ENCODE data around the gene SLC8A1.

SLC8A1 gene

GRCh38 chr2:40412456-40412855 is 39.4 kb downstream of the SLC8A1 start:
- no peak overlapping the region for H3K27ac ChIP-seq (ENCODE audit: low read length)
- H3K27me3 ChIP-seq (ENCODE audit: insufficient read depth, low read length, poor library complexity), result no peaks in the 10 kb centered on the region
- H3K9ac ChIP-seq (ENCODE audit: low read depth, low read length), result no peak overlapping the region
- H3K79me2 ChIP-seq (ENCODE audit: insufficient read depth, low read length), result peaks cover 63% of the 10 kb centered on the region
- H3K9me3 ChIP-seq (ENCODE audit: insufficient read depth, low read length, severe bottlenecking), result peaks cover 2% of the 10 kb centered on the region
- peaks cover 19% of the 10 kb centered on the region for H3K4me1 ChIP-seq (ENCODE audit: insufficient read depth, low read length)
- peaks cover 7% of the 10 kb centered on the region; the same call in 1 of the 2 replicates for H4K20me1 ChIP-seq (ENCODE audit: insufficient read depth, low read length)
- H3K36me3 ChIP-seq (ENCODE audit: insufficient read depth, low read length), result no peaks in the 10 kb centered on the region
- H3K4me2 ChIP-seq (ENCODE audit: insufficient read depth, low read length), result no peak overlapping the region
- no peak overlapping the region for H3K4me3 ChIP-seq (ENCODE audit: low read depth in 1 of 2, low read length in 2 of 2)
- H2AFZ ChIP-seq (ENCODE audit: low read depth, low read length), result no peak overlapping the region
- ATAC-seq (ENCODE audit: insufficient read depth, low read depth) (no peak), DNase-seq (no peak)
- TF ChIP-seq CTCF (IDR thresholded peaks at IDR 0.05; ENCODE audit: borderline replicate concordance, extremely low read depth, low read length, poor library complexity, severe bottlenecking) (no peak), EZH2 (IDR thresholded peaks at IDR 0.05; ENCODE audit: borderline replicate concordance, low read depth, low read length, severe bottlenecking) (no peak)

GRCh38 chr2:40410695-40411094 is 41.2 kb downstream of the SLC8A1 start:
- H3K9me3 ChIP-seq (ENCODE audit: insufficient read depth, low read length, severe bottlenecking), result peaks cover 2% of the 10 kb centered on the region
- no peak overlapping the region for H3K4me3 ChIP-seq (ENCODE audit: low read depth in 1 of 2, low read length in 2 of 2)
- no peaks in the 10 kb centered on the region for H3K27me3 ChIP-seq (ENCODE audit: insufficient read depth, low read length, poor library complexity)
- H4K20me1 ChIP-seq (ENCODE audit: insufficient read depth, low read length), result peaks cover 6% of the 10 kb centered on the region; the same call in 1 of the 2 replicates
- no peak overlapping the region for H2AFZ ChIP-seq (ENCODE audit: low read depth, low read length)
- no peak overlapping the region for H3K9ac ChIP-seq (ENCODE audit: low read depth, low read length)
- no peaks in the 10 kb centered on the region for H3K36me3 ChIP-seq (ENCODE audit: insufficient read depth, low read length)
- TF ChIP-seq EZH2 (IDR thresholded peaks at IDR 0.05; ENCODE audit: borderline replicate concordance, low read depth, low read length, severe bottlenecking) (no peak), CTCF (IDR thresholded peaks at IDR 0.05; ENCODE audit: borderline replicate concordance, extremely low read depth, low read length, poor library complexity, severe bottlenecking) (no peak)
- peaks cover 54% of the 10 kb centered on the region for H3K79me2 ChIP-seq (ENCODE audit: insufficient read depth, low read length)
- ATAC-seq (ENCODE audit: insufficient read depth, low read depth), result no peak
- no peak for DNase-seq
- no peak overlapping the region for H3K4me2 ChIP-seq (ENCODE audit: insufficient read depth, low read length)
- H3K27ac ChIP-seq (ENCODE audit: low read length), result no peak overlapping the region
- H3K4me1 ChIP-seq (ENCODE audit: insufficient read depth, low read length), result peaks cover 31% of the 10 kb centered on the region

- Histone ChIP-seq H3K9me3 (ENCODE audit: insufficient read depth, low read length, severe bottlenecking) (peaks cover 2% of the 10 kb centered on the region), H3K9ac (ENCODE audit: low read depth, low read length) (no peak overlapping the region)
- TF ChIP-seq CTCF (IDR thresholded peaks at IDR 0.05; ENCODE audit: borderline replicate concordance, extremely low read depth, low read length, poor library complexity, severe bottlenecking), result no peak
- no peak for TF ChIP-seq EZH2 (IDR thresholded peaks at IDR 0.05; ENCODE audit: borderline replicate concordance, low read depth, low read length, severe bottlenecking)
These were observed 42.2 kb downstream of the SLC8A1 start for GRCh38 chr2:40409734-40410133.

More at GRCh38 chr2:40409734-40410133, 42.2 kb downstream of the SLC8A1 start:
- no peak overlapping the region for H3K4me2 ChIP-seq (ENCODE audit: insufficient read depth, low read length)
- H3K36me3 ChIP-seq (ENCODE audit: insufficient read depth, low read length), result no peaks in the 10 kb centered on the region
- DNase-seq (no peak), ATAC-seq (ENCODE audit: insufficient read depth, low read depth) (no peak)
- H2AFZ ChIP-seq (ENCODE audit: low read depth, low read length), result no peak overlapping the region
- H3K79me2 ChIP-seq (ENCODE audit: insufficient read depth, low read length), result peaks cover 53% of the 10 kb centered on the region
- H3K27ac ChIP-seq (ENCODE audit: low read length), result no peak overlapping the region
- H3K4me3 ChIP-seq (ENCODE audit: low read depth in 1 of 2, low read length in 2 of 2), result no peak overlapping the region
- no peaks in the 10 kb centered on the region; the same call in 1 of the 2 replicates for H4K20me1 ChIP-seq (ENCODE audit: insufficient read depth, low read length)
- no peaks in the 10 kb centered on the region for H3K27me3 ChIP-seq (ENCODE audit: insufficient read depth, low read length, poor library complexity)
- peaks cover 31% of the 10 kb centered on the region for H3K4me1 ChIP-seq (ENCODE audit: insufficient read depth, low read length)
